B cell (primary cell): ENCODE data around the gene MCM7. TPM values are rescaled to one million over a fixed set of nuclear protein-coding genes. Genes with fewer than 3 reads are reported as not detected.

Source experiments
- ATAC-seq: fragments of 200-7000 bp; cut with Tn5 transposase; one replicate; pipeline ENCODE4 v1.10.0; 2021; ENCODE audit warnings: low read depth, mild to moderate bottlenecking, moderate number of reproducible peaks, moderate library complexity
- CTCF ChIA-PET: fragments of 350-600 bp; sonication (Branson Sonifier 250); formaldehyde crosslinking; loops from one replicate; lab custom pipeline; 2021; ENCODE audit warnings: antibody characterized with exemption, inconsistent platforms; lab: Charles Lee
- POLR2A ChIA-PET: fragments of 350-600 bp; sonication (Branson Sonifier 250); formaldehyde crosslinking; loops from one replicate; lab custom pipeline; 2021; ENCODE audit warnings: antibody characterized with exemption; lab: Charles Lee
- DNase-seq: peaks from one replicate; pipeline ENCODE4 v3.0.0; 2013
- H2AFZ ChIP-seq: 2 replicates; pipeline ENCODE4 v1.6.1; 2012; ENCODE audit warnings: mild to moderate bottlenecking, low read depth, low read length; ENCODE audit not compliant: insufficient read depth, poor library complexity, severe bottlenecking
- H3K27ac ChIP-seq, 2 donors: 1 replicate in 1 of 2; 2 replicates in 1 of 2; pipeline ENCODE4 v1.5.1; 2012 to 2013; ENCODE audit warnings: low read length in 2 of 2, mild to moderate bottlenecking in 2 of 2, moderate library complexity in 1 of 2
- H3K27me3 ChIP-seq, 4 experiments: fragments of 200-600 bp in 1 of 4; sonication (generic) in 1 of 4; replicated peaks in 1 of 4; 1 replicate in 2 of 4; 2 replicates in 2 of 4; pipeline versions ENCODE4 v1.6.1 to v1.7.0; 2013 to 2016; ENCODE audit warnings: low read length in 3 of 4, mild to moderate bottlenecking in 2 of 4, mixed read lengths in 1 of 4, moderate library complexity in 1 of 4; ENCODE audit not compliant: insufficient read depth in 4 of 4, control insufficient read depth in 3 of 4; ENCODE audit errors: control extremely low read depth in 1 of 4
- H3K36me3 ChIP-seq, 2 experiments: replicated peaks in 1 of 2; 1 replicate in 1 of 2; 2 replicates in 1 of 2; pipeline versions ENCODE4 v1.6.1 to v1.7.1; 2013; ENCODE audit warnings: low read length in 1 of 2; ENCODE audit not compliant: insufficient read depth in 2 of 2, control insufficient read depth in 1 of 2; ENCODE audit errors: control extremely low read depth in 1 of 2, extremely low read depth in 1 of 2
- H3K4me1 ChIP-seq, 2 donors: fragments of 200-600 bp in 1 of 2; sonication (generic) in 1 of 2; 1 replicate in 1 of 2; 2 replicates in 1 of 2; pipeline versions ENCODE4 v1.5.1 to v1.6.1; 2013 to 2017; ENCODE audit warnings: low read length in 2 of 2; ENCODE audit not compliant: control insufficient read depth in 2 of 2, insufficient read depth in 2 of 2
- H3K4me2 ChIP-seq: replicated peaks from 2 replicates; pipeline ENCODE3; 2012; ENCODE audit warnings: mild to moderate bottlenecking, low read depth, low read length; ENCODE audit not compliant: poor library complexity, severe bottlenecking
- H3K4me3 ChIP-seq, 5 experiments: fragments of 200-600 bp in 1 of 5; sonication (generic) in 1 of 5; 1 replicate in 3 of 5; 2 replicates in 2 of 5; pipeline versions ENCODE4 v1.5.1 to v1.7.0; 2011 to 2016; ENCODE audit warnings: low read length in 4 of 5, mild to moderate bottlenecking in 4 of 5, low read depth in 2 of 5, control low read depth in 1 of 5, moderate library complexity in 1 of 5; ENCODE audit not compliant: insufficient read depth in 1 of 5; ENCODE audit errors: control extremely low read depth in 1 of 5, extremely low read depth in 1 of 5
- H3K79me2 ChIP-seq: fragments of 200-600 bp; sonication (generic); one replicate; pipeline ENCODE4 v1.6.0; 2016; ENCODE audit warnings: low read length; ENCODE audit not compliant: control insufficient read depth, insufficient read depth
- H3K9ac ChIP-seq: fragments of 200-600 bp; sonication (generic); 2 replicates; pipeline ENCODE4 v1.6.1; 2017; ENCODE audit warnings: mild to moderate bottlenecking, low read length, moderate library complexity
- H3K9me3 ChIP-seq, 3 donors: one replicate each; pipeline versions ENCODE4 v1.6.1 to v1.7.1; 2013; ENCODE audit warnings: low read length in 2 of 3; ENCODE audit not compliant: control insufficient read depth in 2 of 3, insufficient read depth in 1 of 3; ENCODE audit errors: control extremely low read depth in 1 of 3
- H4K20me1 ChIP-seq: 2 replicates; pipeline ENCODE4 v1.6.0; 2012; ENCODE audit warnings: mild to moderate bottlenecking, low read length; ENCODE audit not compliant: insufficient read depth, control insufficient read depth, poor library complexity, severe bottlenecking
- H3K27ac Mint-ChIP-seq: one replicate; pipeline ENCODE4 v1.8.0; 2021; ENCODE audit warnings: mixed read lengths
- H3K27me3 Mint-ChIP-seq: one replicate; pipeline ENCODE4 v1.8.0; 2021; ENCODE audit warnings: mixed read lengths
- H3K4me1 Mint-ChIP-seq: one replicate; pipeline ENCODE4 v1.8.0; 2021; ENCODE audit warnings: mixed read lengths
- H3K4me3 Mint-ChIP-seq: one replicate; pipeline ENCODE4 v1.8.0; 2021; ENCODE audit warnings: mixed read lengths
- H3K9me3 Mint-ChIP-seq: one replicate; pipeline ENCODE4 v1.8.0; 2022; ENCODE audit warnings: mixed read lengths; ENCODE audit not compliant: insufficient read depth
- CTCF ChIP-seq: fragments of 200-600 bp; IDR thresholded peaks from one replicate; pipeline ENCODE4 v1.8.0; 2022; ENCODE audit warnings: antibody characterized with exemption, mild to moderate bottlenecking
- EZH2 ChIP-seq: IDR thresholded peaks from 2 replicates; pipeline ENCODE4 v1.6.1; 2012; ENCODE audit warnings: borderline replicate concordance, low read depth, mild to moderate bottlenecking, moderate library complexity, low read length; ENCODE audit not compliant: insufficient read depth, poor library complexity, severe bottlenecking
- WGBS: methylation state at CpG from one replicate; pipeline ENCODE4 v1.1.5; 2013; ENCODE audit warnings: missing lambda C conversion rate; ENCODE audit not compliant: insufficient coverage; 5-methylcytosine and 5-hydroxymethylcytosine counted together
- intact Hi-C: fragments of 100-400 bp; cut with micrococcal nuclease; formaldehyde crosslinking; loops from one replicate; pipeline ENCODE4 v1.10.0; 2022
- polyA plus RNA-seq: library from polyadenylated mRNA; depleted of rRNA; stranded (reverse); fragments of >200 nt; gene quantifications from 2 replicates; pipeline ENCODE4 v1.2.3, GENCODE V29; 2012
- total RNA-seq, 2 donors: library from RNA; stranded (reverse); fragments of 120-200 nt in 1 of 2; gene quantifications; 1 replicate in 1 of 2; 2 replicates in 1 of 2; pipeline versions ENCODE4 v1.2.3 to v1.2.4, GENCODE V29; 2013 to 2022

MCM7 gene
- total and polyA plus RNA-seq, 2 donors (not counting 1 experiment from before 2014, with no cell fraction given): 154 to 171 TPM

GRCh38 chr7:100128637-100128963, 27.4 kb upstream of the MCM7 start:
- H3K27me3 Mint-ChIP-seq: no peaks in the 10 kb centered on the region
- H3K27ac ChIP-seq: no peak overlapping the region
- H3K27ac Mint-ChIP-seq: no peak overlapping the region
- H2AFZ ChIP-seq: peak overlapping the region; percentile 99
- H3K27me3 ChIP-seq: no peaks in the 10 kb centered on the region
- 80% methylated on average over 1 of the region's 1 CpG for WGBS
- no peaks in the 10 kb centered on the region for H4K20me1 ChIP-seq
- POLR2A ChIA-PET: interaction anchor here (0.6 to 1.4 kb wide), 6 partner anchors 18 to 300 kb away, joined by 3 to 6 read pairs (median 4); partner anchors contain the start of genes AP4M1, MCM7 and ZCWPW1
- ATAC-seq: no peak
- peaks cover 37% of the 10 kb centered on the region for H3K4me1 Mint-ChIP-seq
- no peaks in the 10 kb centered on the region for H3K9me3 ChIP-seq
- H3K4me3 ChIP-seq: no peak overlapping the region
- CTCF ChIA-PET: interaction anchor here (0.6 to 6.6 kb wide), 10 partner anchors 10 to 279 kb away, joined by 3 to 43 read pairs (median 4); partner anchors contain the start of genes AP4M1 and MCM7
- H3K4me2 ChIP-seq: peak overlapping the region; percentile 100
- H3K4me1 ChIP-seq: peaks cover 23 to 42% of the 10 kb centered on the region in 2 donors
- H3K9me3 Mint-ChIP-seq: no peaks in the 10 kb centered on the region
- H3K79me2 ChIP-seq: peaks cover 12% of the 10 kb centered on the region
- H3K4me3 Mint-ChIP-seq: peak overlapping the region; percentile 100
- H3K36me3 ChIP-seq: no peaks in the 10 kb centered on the region
- intact Hi-C loops: no loop called here
- no peak for TF ChIP-seq CTCF
- TF ChIP-seq EZH2: no peak
- H3K9ac ChIP-seq: no peak overlapping the region
- no peak for DNase-seq

GRCh38 chr7:100127866-100128636, 26.9 kb upstream of the MCM7 start:
- Mint-ChIP-seq H3K4me3 (peak overlapping the region; percentile 100), H3K27me3 (no peaks in the 10 kb centered on the region), H3K4me1 (peaks cover 37% of the 10 kb centered on the region), H3K9me3 (no peaks in the 10 kb centered on the region), H3K27ac (peak overlapping the region; percentile 63)
- TF ChIP-seq CTCF: no peak
- TF ChIP-seq EZH2: no peak
- CTCF ChIA-PET: interaction anchor here (0.6 to 6.6 kb wide), 9 partner anchors 11 to 279 kb away, joined by 3 to 43 read pairs (median 3); partner anchors contain the start of genes AP4M1 and MCM7
- Histone ChIP-seq H3K4me1 (peaks cover 23 to 42% of the 10 kb centered on the region in 2 donors), H3K79me2 (peaks cover 12% of the 10 kb centered on the region), H3K9me3 (no peaks in the 10 kb centered on the region), H2AFZ (peak overlapping the region; percentile 99), H3K27ac (peak overlapping the region in 1 of 2 donors; percentile 95), H3K36me3 (no peaks in the 10 kb centered on the region), H3K4me3 (peak overlapping the region; percentile 54 to 84 (median 78)), H3K9ac (peak overlapping the region; percentile 91), H3K27me3 (no peaks in the 10 kb centered on the region), H4K20me1 (no peaks in the 10 kb centered on the region), H3K4me2 (peak overlapping the region; percentile 100)
- POLR2A ChIA-PET: interaction anchor here (0.8 to 1.4 kb wide), 5 partner anchors 18 to 301 kb away, joined by 3 to 4 read pairs (median 4); partner anchors contain the start of genes AP4M1, MCM7 and ZCWPW1
- ATAC-seq: no peak
- no peak for DNase-seq
- intact Hi-C loops: loop anchor here (1.0 kb wide), 6 partner anchors 9 to 300 kb away; partner anchors contain the start of genes AP4M1, CNPY4, LAMTOR4 and MCM7
- WGBS: 1% methylated on average over 35 of the region's 37 CpGs
